Ammon's horn (tissue), 1 donor: Measurements from ENCODE around the gene BCL2.

Source experiments
- DNase-seq: peaks from one replicate; pipeline ENCODE4 v3.0.0-alpha.2; 2016; ENCODE audit warnings: low spot score

The BCL2 gene

GRCh38 chr18:63326011-63326410 is 6.4 kb upstream of the BCL2 start:
- no peak for DNase-seq

- DNase-seq, result no peak
Measured at GRCh38 chr18:63325086-63325686, 5.6 kb upstream of the BCL2 start.

- DNase-seq, result peak; percentile 88
Measured at GRCh38 chr18:63322908-63323634, 3.5 kb upstream of the BCL2 start.

GRCh38 chr18:63322206-63322605 is 2.6 kb upstream of the BCL2 start:
- DNase-seq, result no peak

- DNase-seq, result no peak
Measured at GRCh38 chr18:63321291-63321690, 1.7 kb upstream of the BCL2 start.

GRCh38 chr18:63320975-63321265 is 1.4 kb upstream of the BCL2 start:
- no peak for DNase-seq

- DNase-seq, result peak; percentile 92
Measured at GRCh38 chr18:63320123-63320974, 780 bp upstream of the BCL2 start.

- no peak for DNase-seq
Measured at GRCh38 chr18:63318889-63319382, 633 bp downstream of the BCL2 start.

- peak; percentile 79 for DNase-seq
Measured at GRCh38 chr18:63317982-63318888, 1.3 kb downstream of the BCL2 start.

GRCh38 chr18:63317556-63317946 is 2.0 kb downstream of the BCL2 start:
- no peak for DNase-seq

- DNase-seq, result no peak
Measured at GRCh38 chr18:63316612-63317555, 2.7 kb downstream of the BCL2 start.

- DNase-seq, result no peak
Measured at GRCh38 chr18:63315876-63316275, 3.7 kb downstream of the BCL2 start.

GRCh38 chr18:63315131-63315662 is 4.4 kb downstream of the BCL2 start:
- DNase-seq, result no peak

- no peak for DNase-seq
Measured at GRCh38 chr18:63314062-63314790, 5.3 kb downstream of the BCL2 start.

- DNase-seq, result no peak
Measured at GRCh38 chr18:63313396-63313917, 6.1 kb downstream of the BCL2 start.

- no peak for DNase-seq
Measured at GRCh38 chr18:63312737-63313395, 6.7 kb downstream of the BCL2 start.

GRCh38 chr18:63312019-63312409 is 7.6 kb downstream of the BCL2 start:
- no peak for DNase-seq

GRCh38 chr18:63311118-63312018 is 8.2 kb downstream of the BCL2 start:
- no peak for DNase-seq
